SK-N-MC (cell line): ENCODE data around the gene MAP3K3.

Experiments used
- EZH2 ChIP-seq: fragments of 200-600 bp; sonication (generic); IDR thresholded peaks from one replicate; pipeline ENCODE4 v1.6.1; 2017; ENCODE audit warnings: antibody characterized with exemption
- FOXP2 ChIP-seq: optimal IDR thresholded peaks from 2 replicates; pipeline ENCODE3; 2011; ENCODE audit warnings: mild to moderate bottlenecking, moderate library complexity; ENCODE audit not compliant: insufficient read depth; ENCODE audit errors: extremely low read length, control extremely low read depth
- POLR2AphosphoS5 ChIP-seq: IDR thresholded peaks from 2 replicates; pipeline ENCODE4 v1.6.1; 2012; ENCODE audit warnings: mild to moderate bottlenecking, low read depth, low read length, borderline replicate concordance

- TF ChIP-seq POLR2AphosphoS5 (no peak), EZH2 (no peak), FOXP2 (no peak)
These were observed 81.5 kb downstream of the MAP3K3 start for GRCh38 chr17:63703556-63704258.
